Frontal cortex (tissue), 4 donors: ENCODE data around the gene ARL2. TPM values are rescaled to one million over a fixed set of nuclear protein-coding genes. Genes with fewer than 3 reads are reported as not detected.
"Not testable (repeated sequence)": the region's sequence is repeated elsewhere in the genome, so short reads cannot be mapped to it uniquely, and the experiment has no call there.

Experiments
- DNase-seq, 2 donors: peaks; one replicate each; pipeline ENCODE4 v3.0.0; 2012; ENCODE audit warnings: low spot score in 2 of 2
- FAIRE-seq: peaks from 2 replicates; lab custom pipeline; 2012; peaks lifted over from hg19 to GRCh38; lab: Jason Lieb, UNC
- total RNA-seq: library from RNA; depleted of rRNA; stranded (reverse); fragments of >200 nt; gene quantifications from one replicate; pipeline ENCODE4 v1.2.3, GENCODE V29; 2014
- donor health status: control.
- donor health status: control.
- donor health status: control.

Gene ARL2
- 50.5 TPM for total RNA-seq

DNA sequence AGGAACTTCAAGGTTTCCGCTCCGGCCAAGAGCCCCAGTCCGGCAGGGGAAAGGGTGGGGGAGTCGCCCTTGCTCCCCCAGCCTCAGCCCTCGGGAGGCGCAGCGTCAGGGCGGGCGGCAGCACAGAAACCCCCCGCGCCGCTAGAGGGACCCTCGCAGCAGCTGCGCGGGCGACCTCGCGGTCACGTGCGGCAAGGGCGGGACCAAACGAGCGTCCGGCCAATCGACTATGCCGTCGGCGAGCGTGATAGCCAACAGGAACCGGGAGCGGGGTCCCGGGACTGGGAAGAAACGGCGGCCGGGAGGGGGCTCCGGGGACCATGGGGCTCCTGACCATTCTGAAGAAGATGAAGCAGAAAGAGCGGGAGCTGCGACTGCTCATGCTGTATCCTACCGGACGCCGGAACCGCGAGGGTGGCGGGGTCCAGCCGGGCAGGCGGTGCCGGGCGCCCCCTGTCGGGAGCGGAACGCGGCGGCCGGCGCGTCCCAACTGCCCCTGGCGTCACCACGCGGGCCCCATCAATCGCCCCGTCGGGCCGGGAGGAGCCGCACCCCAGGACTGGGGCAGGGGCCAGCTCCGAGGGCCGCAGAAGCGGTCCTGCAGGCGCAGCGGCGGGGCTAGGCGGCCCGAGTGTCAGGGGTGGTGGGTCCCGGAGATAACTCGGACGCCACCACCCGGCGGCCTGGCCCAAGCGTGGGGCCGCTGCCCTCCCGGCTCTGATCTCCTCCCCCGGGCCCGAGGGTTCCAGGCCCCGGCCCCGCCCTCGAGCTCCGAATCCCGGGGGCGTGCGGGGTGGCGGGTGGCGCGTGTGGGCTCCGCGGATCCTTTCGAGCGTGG lies at the start of gene ARL2:
Gene ARL2 (plus strand): TSS at position 273 of the 838 bp plus-strand sequence. CDS start 48 bp downstream, at position 321.
- peak; percentile 96 to 98 for DNase-seq
- no peak for FAIRE-seq

DNA sequence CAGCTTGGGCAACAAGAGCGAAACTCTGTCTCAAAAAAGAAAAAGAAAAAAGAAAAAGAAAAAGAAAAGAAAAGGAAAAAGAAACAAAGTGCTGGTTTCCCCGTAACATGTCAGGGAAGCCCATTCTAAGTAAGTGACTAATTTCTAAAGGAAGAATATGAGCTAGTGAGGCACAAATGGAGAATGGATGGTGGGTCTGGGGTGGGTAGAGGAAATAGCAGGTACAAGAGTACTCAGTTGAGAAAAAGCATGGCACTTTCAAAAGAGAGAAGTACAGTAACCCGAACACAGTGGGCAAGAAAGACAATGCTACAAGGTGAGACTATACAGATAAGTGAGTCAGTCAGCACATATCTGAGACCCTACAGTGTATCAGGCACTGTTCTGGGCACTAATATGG lies 46.6 kb upstream of the ARL2 start:
- FAIRE-seq, result no peak
- DNase-seq, result no peak

DNA sequence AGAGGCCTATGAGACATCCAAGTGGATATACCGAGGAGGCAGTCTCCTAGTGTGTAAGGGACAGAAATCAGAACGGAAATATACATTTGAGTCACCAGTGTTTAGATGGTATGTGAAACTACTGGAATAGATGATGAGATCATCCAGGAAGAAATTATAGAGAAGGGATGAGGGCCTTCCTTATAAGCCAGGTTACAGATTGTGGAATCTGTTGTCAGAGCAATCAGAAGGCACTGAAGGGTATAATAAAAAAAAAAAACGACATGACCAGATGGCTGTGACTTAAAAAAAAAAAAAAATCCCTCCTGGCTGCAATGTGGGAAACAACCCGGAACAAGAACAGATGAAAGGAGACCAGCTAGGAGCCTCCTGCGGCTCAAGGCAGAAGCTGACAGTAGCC lies 44.8 kb upstream of the ARL2 start:
- FAIRE-seq (no peak), DNase-seq (no peak)

DNA sequence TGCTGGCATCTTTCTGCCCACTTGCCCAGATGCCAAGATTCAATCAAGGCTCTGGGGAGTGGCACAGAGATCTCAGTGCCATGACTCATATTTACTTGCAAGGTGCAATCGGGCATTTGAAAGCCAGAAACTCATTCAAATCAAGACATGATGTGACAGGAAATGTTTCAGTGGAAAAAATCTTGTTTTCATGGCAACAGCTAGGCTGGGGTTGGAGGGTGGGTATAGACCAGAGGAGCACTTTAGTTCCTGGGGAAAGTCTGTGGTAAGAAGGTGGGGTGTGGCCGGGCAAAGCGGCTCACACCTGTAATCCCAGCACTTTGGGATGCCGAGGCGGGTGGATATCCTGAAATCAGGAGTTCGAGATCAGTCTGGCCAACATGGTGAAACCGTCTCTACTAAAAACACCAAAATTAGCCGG lies 43.2 kb upstream of the ARL2 start:
- no peak for DNase-seq
- FAIRE-seq, result no peak

DNA sequence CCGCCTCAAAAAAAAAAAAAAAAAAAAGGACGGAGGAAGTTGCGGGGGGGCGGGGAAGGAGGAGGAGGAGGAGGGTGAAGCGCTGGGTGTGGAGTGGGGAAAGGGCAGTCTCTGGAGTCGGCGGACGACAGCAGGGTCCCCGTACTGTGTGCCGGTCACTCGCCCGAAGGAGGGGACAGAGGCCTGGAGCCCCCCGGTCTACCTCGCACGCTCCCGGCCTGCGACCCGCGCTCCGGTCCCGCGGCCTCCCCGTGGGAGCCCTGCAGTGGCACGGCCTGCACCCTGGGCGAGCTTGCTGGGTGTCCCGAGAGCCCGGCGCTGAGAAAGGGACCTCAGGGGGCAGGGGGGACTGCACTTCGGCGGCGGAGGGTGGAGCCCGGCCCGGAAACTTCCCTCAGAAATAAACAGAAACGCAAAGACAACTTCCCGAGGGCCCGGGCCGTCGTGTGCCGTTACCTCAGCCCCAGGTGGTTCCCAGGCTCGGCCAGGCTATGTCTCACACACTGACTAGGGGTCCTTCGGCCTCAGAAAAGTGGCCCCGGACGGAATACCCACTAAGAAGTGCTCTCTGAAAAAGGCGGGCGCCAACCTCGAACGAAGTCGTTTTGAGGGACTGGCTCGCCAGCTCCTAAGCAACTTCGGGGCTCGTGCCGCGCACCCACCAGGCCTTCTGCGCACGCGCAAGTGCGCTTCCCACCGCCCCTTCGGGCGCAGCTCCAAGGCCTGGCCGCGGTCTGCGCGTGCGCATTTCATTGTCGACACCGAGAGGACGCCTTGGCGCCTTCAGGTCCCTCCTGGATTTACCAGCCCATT lies 42.3 kb upstream of the ARL2 start, which contains the start of gene MAJIN:
Gene MAJIN (minus strand): TSS at position 688 of the 813 bp plus-strand sequence. CDS start 12,703 bp downstream, outside the sequence.
- FAIRE-seq (no peak), DNase-seq (peak; percentile 72 to 79)

DNA sequence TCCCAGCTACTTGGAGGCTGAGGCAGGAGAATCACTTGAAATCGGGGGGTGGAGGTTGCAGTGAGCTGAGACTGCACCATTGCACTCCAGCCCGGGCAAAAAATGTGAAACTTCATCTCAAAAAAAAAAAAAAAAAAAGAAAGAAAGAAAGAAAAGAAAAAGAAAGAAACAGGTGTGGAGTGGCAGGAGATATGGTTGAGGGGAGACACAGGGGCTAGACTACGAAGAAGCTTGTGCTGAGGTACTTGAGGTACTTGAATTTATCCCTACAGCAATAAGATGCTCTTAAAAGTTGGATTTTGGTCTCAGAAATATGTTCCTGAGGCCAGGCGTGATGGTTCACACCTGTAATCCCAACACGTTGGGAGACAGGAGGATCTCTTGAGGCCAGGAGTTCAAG lies 39.8 kb upstream of the ARL2 start:
- FAIRE-seq (no peak), DNase-seq (no peak)

DNA sequence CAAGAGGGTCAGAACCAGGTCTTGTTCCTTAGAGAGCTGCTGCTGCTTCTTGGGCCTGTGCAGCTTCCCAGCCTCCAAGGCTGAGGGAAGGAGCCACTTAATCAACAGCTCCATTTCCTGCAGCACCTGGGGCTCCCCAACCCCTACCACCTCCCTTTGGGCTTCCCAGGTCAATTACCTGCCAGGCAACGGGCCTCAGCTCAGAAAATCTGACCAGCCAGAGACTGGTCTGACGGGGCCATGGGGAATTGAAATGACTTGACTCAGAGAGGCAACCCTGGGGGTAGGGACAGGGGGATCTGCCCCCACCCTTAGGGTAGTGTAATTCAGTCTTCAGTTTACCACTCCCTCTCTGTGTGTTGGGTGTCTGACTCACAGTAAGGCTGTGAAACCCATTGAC lies 37.3 kb upstream of the ARL2 start:
- FAIRE-seq (no peak), DNase-seq (no peak)

DNA sequence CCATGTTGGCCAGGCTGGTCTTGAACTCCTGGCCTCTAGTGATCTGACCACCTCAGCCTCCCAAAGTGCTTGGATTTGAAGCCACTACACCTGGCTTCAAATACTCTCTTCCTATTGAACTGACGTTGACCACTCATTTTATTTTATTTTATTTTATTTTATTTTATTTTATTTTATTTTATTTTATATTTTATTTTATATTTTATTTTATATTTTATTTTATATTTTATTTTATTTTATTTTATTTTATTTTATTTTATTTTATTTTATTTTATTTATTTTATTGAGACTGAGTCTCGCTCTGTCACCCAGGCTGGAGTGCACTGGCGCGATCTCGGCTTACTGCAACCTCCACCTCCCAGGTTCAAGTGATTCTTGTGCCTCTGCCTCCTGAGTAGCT lies 30.6 kb upstream of the ARL2 start:
- not testable (repeated sequence) for FAIRE-seq, DNase-seq

DNA sequence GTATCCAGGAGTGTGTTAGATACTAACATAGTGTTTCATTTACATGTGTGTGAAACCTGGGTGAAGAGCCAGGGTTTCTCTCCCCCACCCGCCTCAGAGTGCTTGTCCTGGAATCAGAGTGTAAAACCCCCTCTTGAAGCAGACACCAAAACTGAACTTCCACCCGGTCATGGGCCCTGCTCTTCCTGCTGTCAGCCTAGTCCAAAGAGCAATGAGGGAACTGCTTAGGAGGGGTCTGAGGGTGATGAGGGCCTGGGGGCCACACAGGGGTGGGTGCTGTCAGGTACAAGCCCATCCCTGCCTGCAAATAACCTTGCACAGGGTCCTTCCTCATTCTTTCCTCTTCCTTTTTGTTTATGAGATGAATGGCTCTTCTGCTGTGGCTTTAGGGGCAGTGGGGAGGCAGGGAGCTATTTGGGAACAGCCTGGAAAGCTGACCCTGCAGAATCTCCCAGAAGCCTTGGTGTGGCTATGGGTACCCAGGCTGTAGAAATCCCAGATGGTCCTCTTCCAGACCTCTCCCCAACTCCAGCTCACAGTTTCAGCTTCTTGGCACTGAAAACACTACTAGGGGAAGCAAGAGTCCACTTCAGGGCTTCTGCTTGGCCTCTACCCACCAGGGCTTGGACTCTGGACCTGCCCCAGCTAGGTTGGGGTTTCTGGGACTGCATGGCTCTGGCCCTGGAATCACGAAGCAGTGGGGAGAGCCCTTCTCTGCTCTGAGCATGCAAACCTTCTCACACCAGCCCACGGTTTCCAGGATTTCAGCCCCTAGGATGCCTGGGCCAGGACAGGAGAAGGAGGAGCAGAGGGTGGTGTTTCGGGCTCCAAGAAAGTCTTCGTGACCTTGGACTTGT lies 25.7 kb upstream of the ARL2 start:
- DNase-seq (no peak), FAIRE-seq (no peak)

DNA sequence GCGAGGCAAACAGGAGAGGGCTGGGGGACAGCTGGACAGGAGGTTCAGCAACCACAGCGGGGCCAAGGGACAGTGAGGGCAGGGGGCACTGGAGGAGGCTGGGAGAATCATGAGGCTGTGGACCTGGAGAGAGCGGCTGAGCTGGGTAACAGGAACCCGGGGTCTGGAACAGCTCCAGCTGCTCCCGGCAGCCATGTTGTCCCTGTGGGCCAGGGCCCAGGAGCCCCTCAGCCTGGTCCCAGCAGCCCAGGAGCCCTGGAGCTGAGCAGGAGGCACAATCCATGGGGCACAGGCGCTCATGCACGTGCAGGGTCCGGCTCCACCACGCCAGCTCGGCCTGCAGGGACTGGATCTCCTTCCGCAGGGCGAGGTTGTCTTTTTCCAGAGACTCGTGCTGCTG lies 24.5 kb upstream of the ARL2 start:
- no peak for DNase-seq
- no peak for FAIRE-seq

DNA sequence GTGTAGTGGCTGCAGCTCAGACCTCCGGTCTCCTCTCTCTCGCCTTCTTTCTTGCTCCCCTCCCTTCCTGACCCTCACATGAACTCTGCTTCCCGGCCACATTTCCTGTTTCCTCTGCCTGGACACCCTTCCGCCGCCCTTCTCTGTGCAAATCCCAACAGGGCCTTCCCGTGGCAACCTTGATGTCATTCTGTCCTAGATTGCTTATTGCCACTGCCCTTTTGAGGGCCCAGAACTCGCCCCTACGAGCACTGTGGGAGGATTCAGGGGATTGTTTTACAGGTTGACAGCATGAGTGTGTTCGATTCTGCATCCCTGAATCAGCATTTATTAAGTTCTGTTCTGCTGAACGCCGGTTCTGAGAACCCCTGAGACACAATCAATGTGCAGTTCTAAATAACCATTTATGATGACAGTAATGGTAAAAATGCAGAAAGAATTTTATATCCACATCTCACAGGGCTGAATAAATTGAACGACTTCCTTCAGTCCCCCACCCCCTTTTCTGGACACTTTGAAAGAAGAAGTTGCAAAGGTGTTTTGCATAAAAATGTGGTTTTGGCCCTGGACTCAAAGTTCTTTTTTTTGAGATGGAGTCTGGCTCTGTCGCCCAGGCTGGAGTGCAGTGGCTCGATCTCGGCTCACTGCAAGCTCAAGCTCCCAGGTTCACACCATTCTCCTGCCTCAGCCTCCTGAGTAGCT lies 23.6 kb upstream of the ARL2 start:
- FAIRE-seq, result no peak
- DNase-seq, result no peak

DNA sequence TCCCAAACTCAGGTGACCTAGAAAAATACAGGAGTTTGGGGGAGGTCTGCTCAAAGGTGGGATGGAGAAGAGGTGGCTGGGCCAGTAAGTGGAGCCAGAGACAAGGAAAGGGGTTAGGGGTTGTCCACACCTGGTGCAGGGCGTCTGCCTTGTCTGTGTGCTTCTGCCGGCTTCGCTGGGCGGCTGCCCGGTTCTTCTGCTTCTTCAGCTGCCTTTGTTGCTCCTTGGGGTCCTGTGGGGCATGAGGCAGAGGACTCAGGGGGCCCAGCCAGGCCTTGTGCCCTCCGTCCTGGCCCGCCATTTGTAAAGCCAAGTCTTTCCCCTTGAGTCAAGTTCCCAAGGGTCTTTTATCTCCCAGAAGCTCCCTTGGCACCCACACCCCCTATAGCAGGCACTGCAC lies 19.6 kb upstream of the ARL2 start:
- DNase-seq (no peak), FAIRE-seq (no peak)

DNA sequence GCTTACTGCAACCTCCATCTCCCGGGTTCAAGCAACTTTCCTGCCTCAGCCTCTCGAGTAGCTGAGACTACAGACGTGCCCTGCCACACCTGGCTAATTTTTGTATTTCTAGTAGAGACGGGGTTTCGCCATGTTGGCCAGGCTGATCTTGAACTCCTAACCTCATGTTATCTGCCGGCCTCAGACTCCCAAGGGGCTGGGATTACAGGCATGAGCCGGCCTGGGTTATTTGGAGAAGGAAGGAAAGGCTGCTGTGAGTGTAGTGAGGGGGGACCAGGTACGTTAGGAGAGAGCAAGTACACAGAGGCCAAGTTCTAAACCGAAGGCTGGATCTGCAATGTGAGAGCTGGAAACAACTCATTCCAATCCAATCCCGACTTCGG lies 17.6 kb upstream of the ARL2 start:
- DNase-seq (no peak), FAIRE-seq (no peak)

DNA sequence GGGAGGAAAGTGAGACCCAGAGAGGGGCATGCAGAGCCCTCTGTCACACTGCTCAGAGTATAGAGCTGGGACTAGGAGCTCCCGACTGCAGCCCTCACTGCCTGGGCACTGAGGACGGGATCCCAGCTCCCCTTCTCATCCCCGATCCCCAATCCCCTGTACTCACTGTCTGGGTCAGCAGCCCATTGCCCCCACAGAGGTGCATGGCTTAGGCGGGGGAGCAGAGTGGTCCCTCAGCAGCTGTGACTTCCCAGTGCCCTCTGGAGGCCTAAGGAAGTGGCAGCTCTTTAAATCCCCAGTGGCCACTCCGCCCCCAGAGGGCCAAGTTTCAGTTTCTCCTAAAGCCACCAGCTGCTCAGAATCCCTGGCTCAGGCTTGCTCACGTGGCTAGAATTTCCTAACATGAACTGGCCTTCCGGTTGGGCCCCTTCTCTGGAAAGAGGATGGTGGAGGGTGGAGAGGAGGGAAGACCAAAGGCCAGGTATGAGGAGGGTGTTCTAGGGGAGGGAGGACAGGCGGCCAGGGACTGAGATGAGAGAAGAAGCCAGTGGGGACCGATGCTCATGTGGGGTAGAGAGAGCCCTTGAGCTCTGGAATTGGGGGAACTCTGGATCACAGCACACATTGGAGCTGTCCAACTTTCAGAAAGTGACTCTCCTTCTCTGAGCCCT lies 17.1 kb upstream of the ARL2 start, which contains the start of gene BATF2:
Gene BATF2 (minus strand): TSS at position 262 of the 671 bp plus-strand sequence. CDS start 57 bp downstream, at position 205.
- FAIRE-seq, result no peak
- peak; percentile 60 to 85 for DNase-seq

DNA sequence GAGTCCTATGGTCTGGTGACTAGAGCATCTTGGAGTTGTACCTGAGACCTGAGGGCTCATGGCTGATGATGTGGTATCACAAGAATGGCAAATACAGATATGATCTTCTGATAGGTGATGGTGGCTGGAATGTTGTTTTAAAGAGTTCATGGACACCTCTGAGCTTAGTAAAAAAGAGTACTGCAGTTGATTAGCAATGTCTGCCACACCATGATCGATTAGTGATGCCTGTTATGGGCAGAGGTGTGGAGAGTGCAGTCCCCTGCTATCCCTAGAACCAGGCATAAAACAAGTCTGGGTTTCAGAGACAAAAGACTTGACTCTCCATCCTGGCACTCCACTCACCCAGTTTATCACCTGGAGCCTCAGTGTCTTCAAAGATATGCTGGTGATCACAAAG lies 15.8 kb upstream of the ARL2 start:
- DNase-seq (no peak), FAIRE-seq (no peak)

DNA sequence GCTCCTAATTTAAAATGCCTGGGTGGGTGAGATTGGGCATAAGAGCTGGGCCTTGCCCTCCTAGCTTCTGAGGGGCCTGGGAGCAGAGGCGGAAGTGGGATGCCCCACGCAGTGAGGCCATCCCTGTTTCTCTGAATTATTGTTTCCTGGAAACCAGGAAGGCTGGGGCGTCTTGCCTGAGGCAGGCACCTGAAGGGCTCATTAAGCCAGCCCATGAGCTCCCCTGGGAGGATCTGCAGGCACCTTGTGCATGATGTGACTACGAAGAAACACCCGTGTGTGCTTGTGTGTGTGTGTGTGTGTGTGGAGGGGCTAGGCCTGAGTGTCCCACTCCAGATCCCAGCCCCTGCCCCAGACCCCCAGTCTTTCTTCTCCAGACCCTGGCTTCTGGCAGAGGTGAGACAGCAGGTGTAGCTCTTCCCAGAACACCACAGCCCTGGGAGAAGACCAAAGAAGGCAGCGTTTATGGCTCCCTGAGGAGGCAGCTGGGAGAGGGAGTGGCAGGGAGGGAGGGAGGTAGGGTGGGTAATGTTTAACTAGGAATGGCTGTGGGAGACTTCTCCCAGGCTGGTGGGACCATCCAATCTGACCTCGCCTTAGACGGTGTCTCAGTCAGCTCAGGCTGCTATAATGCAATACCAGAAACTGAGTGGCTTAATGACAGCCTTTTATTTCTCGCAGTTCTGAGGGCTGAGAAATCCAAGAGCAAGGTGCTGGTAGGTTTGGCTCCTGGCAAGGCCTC lies 15.1 kb upstream of the ARL2 start:
- DNase-seq, result no peak
- FAIRE-seq, result no peak

DNA sequence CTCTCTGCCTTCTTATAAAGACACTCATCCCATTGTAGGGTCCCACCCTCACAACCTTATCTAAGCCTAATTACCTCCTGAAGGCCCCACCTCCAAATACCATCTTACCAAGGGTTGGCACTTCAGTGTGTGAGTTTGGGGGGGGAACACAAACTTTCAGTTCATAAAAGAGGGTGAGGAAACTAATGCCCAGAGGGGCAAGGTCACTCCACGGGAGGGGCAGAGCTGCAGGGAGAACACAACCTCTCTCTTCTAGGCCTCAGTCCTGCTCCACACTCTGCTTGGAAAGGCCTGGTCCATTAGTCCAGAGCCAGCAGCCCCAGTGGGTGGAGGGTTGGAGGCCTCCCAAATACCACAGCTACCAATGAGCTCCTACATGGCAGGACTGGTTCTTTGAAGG lies 14.5 kb upstream of the ARL2 start:
- FAIRE-seq (no peak), DNase-seq (no peak)

DNA sequence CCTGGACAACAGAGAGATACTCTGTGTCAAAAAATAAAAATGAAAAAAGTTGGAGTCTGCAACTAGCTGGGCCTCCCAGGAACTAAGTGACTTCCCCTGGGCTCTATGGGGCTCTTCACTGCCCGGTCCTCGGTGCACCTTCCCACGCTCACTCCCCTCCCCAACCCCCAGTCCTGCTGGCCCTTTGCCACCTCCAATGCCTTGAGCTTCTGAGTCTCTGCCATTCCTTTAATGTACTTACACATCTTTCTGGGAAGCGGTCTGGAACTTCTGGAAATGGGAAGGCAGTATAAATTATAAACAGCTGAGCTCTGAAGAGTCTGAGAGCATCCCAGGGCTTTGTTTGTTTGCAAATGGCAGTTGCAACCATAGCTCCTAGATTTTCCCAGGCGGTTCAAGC lies 11.3 kb upstream of the ARL2 start:
- DNase-seq (no peak), FAIRE-seq (no peak)
